GM21737 (cell line): ENCODE results near the gene OR2C3.
"Not testable (repeated sequence)": the region's sequence is repeated elsewhere in the genome, so short reads cannot be mapped to it uniquely, and the experiment has no call there.

ENCODE experiments used
- ATAC-seq: cut with Tn5 transposase; IDR thresholded peaks from one replicate; pipeline ENCODE4 v1.9.1; 2021; ENCODE audit warnings: mild to moderate bottlenecking, moderate library complexity; ENCODE audit not compliant: unreplicated experiment

OR2C3 gene

DNA sequence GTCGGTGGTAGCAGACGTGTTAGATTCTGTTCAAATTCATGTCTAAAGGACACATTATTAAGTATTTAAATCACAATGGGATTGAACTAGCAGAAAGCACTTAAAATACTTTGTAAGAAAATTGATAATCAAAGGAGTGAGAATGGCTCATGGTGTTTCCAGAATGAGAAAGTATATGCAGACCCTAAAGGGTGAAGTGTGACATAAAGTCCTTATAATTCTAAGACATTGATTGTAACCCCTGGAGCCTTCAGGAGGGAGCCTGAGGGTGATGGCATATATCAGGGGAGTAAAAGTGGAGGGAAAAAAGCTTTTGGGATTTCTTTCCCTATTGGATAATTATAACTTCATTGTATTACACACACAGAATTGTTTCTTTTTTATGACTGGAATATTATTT, at the start of gene OR2C3:
Gene OR2C3, minus strand, starts transcription at position 101 of the 400 bp plus-strand sequence. CDS start 3,929 bp downstream, outside the sequence.
- ATAC-seq: no peak

DNA sequence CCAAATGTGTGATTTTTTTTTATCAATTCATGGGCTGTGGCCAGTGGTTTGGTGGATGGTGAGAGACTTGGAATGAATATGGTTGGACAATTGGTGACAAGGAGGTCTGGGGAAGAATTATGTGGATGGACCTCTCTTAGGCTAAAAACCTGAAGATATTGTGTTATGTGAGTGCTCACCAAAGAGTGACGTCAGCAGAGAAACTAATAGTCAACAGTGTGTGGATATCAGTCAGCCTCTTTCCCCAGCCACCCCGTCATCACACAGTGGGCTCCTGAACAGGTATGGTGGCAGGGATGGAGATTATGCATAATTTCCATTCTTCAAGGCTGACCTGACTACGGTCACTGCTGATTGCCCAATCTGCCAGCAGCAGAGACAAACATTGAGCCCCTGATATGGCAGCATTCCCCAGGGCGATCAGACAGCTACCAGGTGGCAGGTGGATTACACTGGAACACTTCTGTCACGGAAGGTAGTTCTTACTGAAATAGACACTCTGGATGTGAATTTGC, 42.8 kb upstream of the OR2C3 start:
- no peak for ATAC-seq

DNA sequence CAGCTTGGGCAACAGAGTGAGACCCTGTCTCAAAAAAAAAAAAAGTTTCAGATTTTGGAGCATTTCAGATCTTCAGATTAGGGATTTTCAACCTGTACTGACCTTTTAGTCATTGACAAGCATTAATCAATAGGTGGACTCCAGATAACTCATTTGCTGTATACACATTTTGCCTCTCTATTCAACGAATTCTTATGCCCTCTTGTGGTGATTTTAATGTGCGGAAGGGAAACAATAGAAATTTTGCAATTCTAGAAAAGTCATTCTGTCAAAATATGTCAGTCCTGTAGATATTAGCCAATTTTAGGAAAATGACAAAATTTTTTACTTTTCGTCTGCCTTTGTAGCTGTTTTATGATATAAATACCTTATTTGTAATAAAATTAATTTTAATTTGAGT, 40.3 kb upstream of the OR2C3 start:
- no peak for ATAC-seq

DNA sequence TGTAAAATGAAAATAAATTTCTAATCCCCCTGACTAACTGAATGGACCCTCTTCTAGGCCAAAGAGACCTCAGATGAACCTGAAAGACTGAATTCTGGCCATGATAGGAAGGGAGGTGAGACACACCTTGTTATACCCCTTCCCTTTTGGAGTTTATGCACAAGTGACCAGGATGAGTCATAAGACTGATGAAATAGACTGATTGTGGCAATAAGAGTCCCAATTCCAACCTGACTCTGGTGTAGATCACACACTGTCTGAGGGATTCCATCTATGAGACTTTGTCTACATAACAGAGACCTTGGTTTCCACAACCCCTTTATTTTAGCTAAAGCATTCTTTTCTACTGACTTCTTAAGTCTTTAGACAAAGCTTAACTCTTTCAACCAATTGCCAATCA, 38.4 kb upstream of the OR2C3 start:
- no peak for ATAC-seq

DNA sequence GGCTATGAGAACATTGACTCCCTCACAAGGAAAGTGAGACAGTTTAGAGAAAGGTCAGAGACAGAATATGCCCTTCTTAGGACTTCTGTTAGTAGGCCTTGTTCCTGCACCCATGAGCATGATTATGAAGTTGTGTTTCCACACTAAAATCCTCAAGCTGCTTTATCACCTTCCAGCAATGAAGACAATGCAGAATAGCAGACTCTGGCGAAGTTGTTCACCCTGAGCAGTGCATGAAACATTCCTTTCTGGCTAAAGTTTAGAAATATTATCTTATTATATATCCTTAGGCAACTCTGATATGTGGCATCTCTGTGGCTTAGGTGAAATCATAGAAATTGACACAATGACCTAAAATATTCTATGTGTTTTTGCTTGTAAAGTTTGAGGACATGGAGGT, 38.0 kb upstream of the OR2C3 start:
- no peak for ATAC-seq

DNA sequence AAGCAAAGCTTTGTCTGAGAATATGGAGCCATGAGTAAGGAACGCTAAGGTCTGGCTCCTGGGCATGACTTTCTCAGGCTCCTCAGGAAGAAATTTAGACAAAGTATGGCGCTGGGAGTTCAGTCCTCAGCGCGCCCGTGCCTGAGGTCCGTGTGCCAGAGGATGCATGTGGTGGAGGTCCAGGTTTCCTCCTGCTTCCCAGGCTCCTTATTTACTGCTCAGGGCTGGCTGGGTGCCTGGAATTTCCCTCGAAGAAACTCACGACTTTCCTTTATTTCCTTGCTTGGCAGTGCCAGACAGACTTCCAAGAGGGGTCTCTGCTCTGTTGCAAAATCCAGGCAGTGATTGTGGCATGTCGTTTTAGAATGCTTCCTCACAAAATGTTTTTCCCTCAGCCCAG, 26.0 kb upstream of the OR2C3 start:
- no peak for ATAC-seq

DNA sequence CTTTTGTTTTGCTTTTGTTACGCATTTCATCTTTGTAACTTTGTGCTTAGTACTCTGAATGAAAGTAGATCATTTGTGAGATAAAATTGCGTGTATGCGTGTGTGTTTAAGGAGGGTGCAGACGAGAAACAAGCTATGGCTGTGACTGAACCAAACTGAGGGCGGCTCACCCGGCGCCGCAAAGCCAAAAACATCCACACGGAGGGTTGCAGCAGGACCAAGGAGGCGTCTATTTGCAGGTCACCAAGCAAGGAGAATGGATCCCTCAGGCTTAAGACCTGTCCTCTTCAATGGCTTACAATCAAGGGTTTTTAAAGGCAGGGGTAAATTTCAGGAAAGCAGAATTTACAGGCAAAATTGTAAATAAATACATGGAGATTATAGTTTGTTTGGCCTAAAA, 25.5 kb upstream of the OR2C3 start:
- ATAC-seq: no peak

DNA sequence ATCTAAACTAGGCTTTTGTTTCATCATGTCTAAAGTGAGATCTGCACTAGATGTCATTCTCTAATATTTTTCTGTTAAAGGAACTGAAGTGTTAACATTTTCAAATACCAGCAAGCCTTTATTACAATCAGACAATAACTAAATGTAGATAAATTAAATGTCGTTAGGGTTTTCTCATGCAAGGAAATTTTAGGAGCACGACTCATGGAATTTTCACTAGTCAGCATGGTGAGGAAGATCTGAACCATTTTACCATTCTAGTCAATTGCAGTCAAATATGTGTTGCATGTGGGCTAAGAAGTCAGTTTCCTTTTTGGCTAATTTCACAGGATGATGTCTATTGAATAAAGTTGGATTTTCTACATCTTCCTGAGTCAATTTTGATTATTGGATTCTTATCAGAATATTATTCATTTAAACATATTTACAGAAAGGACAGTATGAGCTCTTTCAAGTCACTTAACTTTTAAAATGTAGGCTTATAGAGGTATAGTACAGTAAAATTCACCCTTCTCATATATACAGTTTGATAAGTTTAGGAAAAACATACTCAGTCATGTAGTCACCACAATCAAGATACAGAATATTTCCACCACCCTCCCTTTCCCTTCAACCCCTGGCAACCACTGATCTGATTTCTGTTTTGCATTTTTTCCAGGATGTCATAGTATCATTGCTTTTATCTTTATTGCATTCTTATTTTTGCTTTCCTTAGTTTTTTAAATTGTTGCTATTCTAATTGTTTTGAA, 21.9 kb upstream of the OR2C3 start:
- ATAC-seq: no peak

DNA sequence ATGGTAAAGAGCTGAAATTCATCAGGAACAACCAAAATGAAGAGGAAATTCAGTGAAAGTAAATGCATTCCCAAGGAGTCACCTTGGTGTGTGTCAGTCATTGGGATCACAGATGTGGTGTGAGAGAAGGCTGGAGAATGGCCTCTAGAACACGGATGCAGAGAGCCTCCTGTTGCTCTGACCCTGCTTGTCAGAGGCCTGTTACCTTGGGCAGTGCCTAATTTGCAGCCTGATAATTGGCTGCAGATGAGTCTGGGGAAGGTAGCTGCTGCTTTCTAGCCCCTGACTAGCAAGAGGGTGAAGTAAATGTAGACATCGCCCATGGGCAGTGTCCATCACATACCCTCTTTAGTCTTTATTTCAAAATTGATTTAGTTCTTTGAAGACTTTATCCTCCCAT, 16.0 kb upstream of the OR2C3 start:
- ATAC-seq: no peak

DNA sequence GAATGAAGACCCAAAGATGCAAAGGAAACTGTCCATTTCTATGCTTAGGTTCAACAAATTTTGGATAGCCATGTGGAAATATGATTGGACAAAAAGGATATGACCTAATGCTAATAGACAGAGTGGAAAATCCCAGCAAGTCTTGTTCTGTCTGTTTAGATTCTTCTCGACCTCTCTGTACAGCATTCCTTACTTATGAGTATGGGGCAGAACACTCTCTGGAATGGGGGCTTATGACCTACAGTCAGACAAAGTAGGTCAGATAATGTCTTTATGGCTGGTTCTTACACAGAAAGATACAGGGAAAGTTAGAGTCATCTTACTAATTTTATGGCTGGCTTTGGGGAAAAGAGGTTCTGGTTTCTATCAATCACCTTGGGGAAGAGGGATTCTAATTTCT, 15.5 kb upstream of the OR2C3 start:
- no peak for ATAC-seq

DNA sequence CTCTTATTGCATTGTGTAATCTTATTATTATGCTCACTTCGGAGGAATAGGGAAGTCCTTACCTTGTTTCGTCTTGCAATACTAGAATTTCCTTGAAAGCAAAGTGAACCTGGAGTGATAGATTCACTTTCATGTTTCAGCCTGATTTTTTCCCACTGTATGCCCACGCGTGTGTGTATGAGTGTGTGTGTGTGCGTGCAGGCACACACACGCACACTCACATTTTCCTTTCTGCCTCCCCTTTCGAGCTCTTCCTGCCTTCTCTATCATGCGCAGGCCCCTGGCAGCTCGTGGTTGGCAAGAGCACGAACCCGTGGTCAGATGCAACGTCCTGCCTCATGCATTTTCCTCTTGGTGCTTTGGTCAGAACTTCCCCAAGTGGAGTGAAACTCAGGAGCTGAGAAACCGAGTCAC, 12.5 kb upstream of the OR2C3 start, which contains the start of gene GCSAML:
Gene GCSAML, plus strand, starts transcription at position 366 of the 414 bp plus-strand sequence. CDS start 58 bp downstream, outside the sequence.
- ATAC-seq: no peak

DNA sequence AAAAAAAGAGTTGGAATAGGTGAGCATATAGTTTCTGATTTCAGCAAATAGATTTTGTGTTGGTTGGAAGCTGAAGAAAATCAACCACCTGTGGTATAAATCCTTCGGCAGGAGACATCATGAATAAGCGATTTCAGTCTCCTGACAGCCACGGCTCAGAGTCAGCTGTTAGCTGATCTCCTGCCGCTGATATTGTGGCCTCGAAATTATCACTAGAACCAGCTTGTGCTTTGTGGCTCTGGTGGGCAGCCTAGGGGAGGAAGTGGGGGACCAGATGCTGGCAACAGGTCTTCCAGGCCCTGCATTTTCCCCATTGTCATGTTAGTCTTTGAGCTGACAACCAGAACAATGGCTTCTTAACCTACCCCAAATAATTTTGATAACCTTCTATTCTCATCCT, 11.9 kb upstream of the OR2C3 start:
- no peak for ATAC-seq

DNA sequence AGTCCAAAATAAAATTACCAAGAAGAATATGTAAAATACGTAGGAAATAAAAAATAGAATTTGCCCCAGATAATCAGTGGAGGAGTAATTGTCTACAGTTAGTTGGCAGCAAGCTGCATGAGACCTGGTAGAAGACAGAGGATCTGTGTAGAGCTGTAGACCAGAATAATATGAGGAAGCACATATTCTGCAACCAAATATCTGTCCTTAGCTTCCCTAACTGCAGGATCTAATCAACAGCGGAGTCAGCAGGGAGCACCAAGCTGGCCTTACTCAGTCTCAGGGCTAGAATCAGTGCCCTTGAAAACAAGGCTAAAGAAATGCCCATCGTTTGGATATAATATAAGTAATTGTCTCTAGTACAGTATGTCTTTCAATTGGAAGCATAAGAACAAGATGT, 6.6 kb upstream of the OR2C3 start:
- ATAC-seq: no peak

DNA sequence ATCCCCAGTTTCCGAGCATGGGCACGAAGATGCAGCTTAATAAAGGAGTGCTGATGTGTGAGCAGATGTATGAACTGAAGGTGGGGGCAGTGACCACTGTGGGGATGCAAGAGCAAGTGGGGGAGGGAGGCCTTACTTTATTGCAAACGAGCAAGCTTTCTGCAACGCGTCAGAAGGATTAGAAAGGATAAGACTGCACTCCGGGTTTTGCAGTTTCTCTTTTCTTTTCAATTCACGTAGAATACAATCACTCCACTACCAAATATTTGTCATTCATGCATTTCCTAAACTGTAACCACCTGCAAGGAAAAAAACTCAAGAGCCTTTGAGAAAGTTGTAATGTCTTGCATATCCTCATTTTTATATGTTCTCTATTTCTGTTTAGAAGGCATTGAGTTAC, 4.3 kb upstream of the OR2C3 start:
- no peak for ATAC-seq

DNA sequence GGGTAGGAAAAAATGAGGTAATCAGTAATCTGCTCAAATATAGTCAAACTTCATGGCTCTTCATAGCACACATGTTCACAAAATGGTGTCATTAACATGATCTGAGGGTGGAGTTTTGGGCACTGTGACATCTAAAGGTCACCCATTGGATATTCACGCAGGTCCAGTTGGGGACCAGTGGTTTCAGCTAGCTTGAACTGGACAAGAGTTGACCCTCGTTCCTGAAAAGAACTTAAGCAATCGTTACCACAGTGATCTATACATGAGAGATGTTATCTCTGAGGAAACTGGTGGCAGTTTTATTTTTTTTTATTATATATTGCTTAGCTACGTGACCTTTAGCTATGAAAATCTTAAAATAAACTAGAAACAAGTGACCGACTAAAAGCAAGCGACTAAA, 3.0 kb upstream of the OR2C3 start:
- ATAC-seq: no peak

DNA sequence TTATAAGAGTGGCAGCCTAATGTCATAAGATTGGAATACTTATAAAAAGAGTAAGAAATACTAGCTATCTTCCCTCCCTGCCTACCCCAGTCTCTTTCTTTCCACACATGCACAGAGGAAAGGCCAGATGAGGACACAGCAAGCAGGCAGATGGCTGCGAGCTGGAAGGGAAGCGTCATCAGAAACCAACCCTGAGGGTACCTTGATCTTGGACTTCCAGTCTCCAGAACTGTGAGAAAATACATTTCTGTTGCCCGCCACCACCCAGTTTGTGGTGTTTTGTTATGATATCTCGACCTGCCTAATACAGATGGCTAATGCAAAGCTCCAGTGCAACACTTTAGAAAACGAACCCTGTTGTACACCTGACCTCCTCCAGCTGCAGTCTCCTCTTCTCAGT, 2.3 kb upstream of the OR2C3 start:
- ATAC-seq: no peak

DNA sequence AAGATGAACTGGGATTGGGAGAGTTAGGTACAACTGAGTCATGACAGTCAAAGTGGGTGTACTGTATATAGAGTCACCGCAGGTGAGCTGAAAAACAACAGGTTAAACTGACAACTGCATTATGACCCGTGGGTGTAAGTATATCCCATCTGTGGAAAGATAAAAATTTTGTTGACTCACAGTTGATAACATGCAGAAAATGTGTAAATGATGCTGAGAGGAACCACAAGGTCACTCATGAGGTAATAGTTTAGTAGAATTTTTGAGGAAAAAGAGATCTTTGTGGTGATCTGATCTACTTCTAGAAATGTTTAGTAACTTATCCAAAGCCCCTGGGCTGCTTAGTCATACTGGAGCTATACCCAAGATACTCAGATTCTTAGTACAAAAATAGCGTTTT, 838 bp downstream of the OR2C3 start:
- ATAC-seq: no peak

DNA sequence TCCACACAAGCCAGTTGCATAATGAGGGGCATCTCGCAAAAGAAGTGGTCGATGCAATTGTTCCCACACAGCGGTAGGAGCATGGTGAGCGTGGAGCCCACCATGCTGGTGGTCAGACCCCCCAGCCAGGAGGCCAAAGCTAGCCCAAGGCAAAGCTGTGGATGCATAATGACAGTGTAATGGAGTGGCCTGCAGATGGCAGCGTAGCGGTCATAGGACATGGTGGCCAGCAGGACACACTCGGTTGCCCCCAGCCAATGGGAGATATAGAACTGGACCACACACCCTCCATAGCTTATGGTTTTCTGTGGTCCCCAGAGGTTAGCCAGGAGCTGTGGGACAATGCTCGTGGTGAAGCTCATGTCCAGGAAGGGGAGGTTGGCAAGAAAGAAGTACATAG, 4.3 kb downstream of the OR2C3 start:
- no peak for ATAC-seq

DNA sequence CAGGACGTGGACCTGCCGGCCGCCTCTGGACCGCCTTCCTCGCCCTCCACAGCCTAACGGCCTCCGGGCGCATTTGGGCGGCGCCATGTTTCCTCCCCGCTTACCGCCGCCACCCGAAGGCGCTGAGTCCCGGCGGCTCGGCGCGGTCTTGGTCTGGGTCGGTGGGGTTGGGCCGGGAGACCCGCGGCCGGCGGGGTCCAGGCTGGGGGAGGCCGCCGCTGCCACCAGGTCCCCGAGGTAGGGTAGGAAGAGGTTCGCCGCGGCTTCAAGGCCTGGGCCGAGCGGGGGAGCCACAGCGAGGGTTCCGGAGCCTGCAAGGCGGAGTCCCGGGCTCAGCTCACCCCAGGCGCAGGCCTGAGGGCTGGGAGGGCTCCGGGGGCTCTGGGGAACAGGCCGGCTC, 5.5 kb downstream of the OR2C3 start:
- no peak for ATAC-seq

DNA sequence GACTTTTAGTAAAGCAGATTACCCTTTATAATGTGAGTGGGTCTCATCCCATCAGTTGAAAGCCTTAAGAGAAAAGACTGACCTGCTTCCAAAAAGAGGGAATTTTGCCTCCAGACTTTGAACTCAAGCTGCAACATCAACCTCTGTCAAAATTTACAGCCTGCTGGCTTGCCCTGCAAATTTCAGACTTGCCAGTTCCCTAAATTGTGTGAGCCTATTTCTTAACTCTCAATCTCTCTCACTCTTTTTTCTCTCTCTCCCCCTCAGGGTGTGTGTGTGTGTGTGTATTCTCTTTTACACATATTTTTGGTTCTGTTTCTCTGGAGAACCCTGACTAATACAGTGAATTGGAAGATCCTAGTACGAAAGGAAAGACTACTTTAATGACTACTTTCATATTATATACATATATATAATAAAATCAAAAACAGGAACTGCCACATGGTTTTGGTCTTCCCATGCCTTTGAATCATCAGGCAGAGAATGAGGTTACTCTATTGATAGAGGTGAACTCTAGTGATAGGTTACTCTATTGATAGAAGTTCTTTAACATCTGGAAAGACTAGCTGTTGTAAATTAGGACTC, 6.4 kb downstream of the OR2C3 start:
- no peak for ATAC-seq

DNA sequence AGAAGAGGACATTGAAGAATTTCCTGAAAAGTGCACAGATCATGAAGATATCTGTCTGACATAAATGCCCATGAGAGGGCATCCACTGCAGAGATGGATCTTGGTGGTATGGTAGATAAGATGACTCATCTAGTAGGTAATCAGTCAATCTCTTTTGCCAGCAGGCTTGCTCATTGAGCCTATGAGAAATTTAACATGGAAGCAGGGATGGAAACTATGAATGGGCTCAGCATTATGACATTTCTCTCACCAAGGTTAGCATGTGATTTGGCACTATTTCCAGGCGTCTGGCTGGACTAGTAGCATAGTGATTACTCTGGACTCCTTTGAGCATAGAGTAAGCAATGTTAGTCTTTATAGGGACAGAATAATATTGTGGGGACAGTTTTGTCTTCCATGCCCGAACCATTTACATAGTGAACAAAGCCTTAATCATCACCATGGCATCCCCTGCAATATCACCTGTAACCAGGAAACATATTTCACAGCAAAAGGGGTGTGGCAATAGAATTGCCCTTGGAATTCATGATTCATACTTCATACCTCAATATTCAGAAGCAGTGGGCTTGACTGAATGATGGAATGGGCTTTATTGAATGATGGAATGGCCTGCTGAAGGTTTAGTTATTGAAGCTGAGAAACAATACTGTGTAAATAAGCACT, 7.3 kb downstream of the OR2C3 start:
- ATAC-seq: no peak

DNA sequence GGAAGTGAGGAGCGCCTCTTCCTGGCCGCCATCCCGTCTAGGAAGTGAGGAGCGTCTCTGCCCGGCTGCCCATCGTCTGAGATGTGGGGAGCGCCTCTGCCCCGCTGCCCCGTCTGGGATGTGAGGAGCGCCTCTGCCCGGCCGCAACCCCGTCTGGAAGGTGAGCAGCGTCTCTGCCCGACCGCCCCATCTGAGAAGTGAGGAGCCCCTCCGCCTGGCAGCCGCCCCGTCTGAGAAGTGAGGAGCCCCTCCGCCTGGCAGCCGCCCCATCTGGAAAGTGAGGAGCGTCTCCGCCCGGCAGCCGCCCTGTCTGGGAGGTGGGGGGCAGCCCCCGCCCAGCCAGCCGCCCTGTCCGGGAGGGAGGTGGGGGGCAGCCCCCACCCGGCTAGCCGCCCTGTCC, 14.4 kb downstream of the OR2C3 start:
- not testable (repeated sequence) for ATAC-seq
